IMR-90 (cell line): ENCODE results near the gene ERVFRD-1. TPM values are rescaled to one million over a fixed set of nuclear protein-coding genes. Genes with fewer than 3 reads are reported as not detected.

Experiments
- CTCF ChIP-seq: conservative IDR thresholded peaks from 2 replicates; pipeline ENCODE4 v1.5.1; 2012; ENCODE audit warnings: mild to moderate bottlenecking, low read depth, low read length, improper control_type of control experiment
- RFX5 ChIP-seq: IDR thresholded peaks from 2 replicates; pipeline ENCODE4 v1.8.0; 2012; ENCODE audit warnings: low read depth, mild to moderate bottlenecking, low read length, moderate library complexity
- polyA plus RNA-seq, 3 experiments: library from polyadenylated mRNA; depleted of rRNA; stranded (reverse); fragments of >200 nt; gene quantifications; 2 replicates each; pipeline ENCODE4 v1.2.3, GENCODE V29; 2012; ENCODE audit warnings: low replicate concordance in 1 of 3
- total RNA-seq: library from RNA; depleted of rRNA; stranded (reverse); fragments of >200 nt; gene quantifications from 2 replicates; pipeline ENCODE4 v1.2.3, GENCODE V29; 2012
- TF ChIP-seq, protein P1 (sequence below): fragments of 150-350 bp; IDR thresholded peaks from 2 replicates; pipeline ENCODE4 v1.6.1; 2016; ENCODE audit warnings: low read depth, mild to moderate bottlenecking, low read length, moderate library complexity, borderline replicate concordance

The ERVFRD-1 gene
- total and polyA plus RNA-seq, 2 of the 4 experiments (the other 2 are of a cell fraction) = not detected

- no peak for TF ChIP-seq CTCF
- no peak for TF ChIP-seq RFX5
- TF ChIP-seq, protein P1, sequence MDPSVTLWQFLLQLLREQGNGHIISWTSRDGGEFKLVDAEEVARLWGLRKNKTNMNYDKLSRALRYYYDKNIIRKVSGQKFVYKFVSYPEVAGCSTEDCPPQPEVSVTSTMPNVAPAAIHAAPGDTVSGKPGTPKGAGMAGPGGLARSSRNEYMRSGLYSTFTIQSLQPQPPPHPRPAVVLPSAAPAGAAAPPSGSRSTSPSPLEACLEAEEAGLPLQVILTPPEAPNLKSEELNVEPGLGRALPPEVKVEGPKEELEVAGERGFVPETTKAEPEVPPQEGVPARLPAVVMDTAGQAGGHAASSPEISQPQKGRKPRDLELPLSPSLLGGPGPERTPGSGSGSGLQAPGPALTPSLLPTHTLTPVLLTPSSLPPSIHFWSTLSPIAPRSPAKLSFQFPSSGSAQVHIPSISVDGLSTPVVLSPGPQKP = no peak
Observed at GRCh38 chr6:11110921-11111768, at the start of gene ERVFRD-1 (continued).
